Activated naive CD8-positive, alpha-beta T cell treated with anti-CD3 and anti-CD28 coated beads, Interleukin-2, amount 50 U/mL, for 24 hours (primary cell): ENCODE data around the gene MYLIP.

ENCODE experiments used
- ATAC-seq: fragments of 150-1000 bp; cut with Tn5 transposase; one replicate; pipeline ENCODE4 v1.10.0; 2021
- DNase-seq: peaks from one replicate; pipeline ENCODE4 v3.0.0; 2021
- H3K27ac Mint-ChIP-seq: one replicate; pipeline ENCODE4 v1.8.0; 2021; ENCODE audit warnings: mild to moderate bottlenecking, mixed read lengths
- H3K27me3 Mint-ChIP-seq: one replicate; pipeline ENCODE4 v1.8.0; 2021; ENCODE audit warnings: mixed read lengths
- H3K36me3 Mint-ChIP-seq: one replicate; pipeline ENCODE4 v1.8.0; 2021; ENCODE audit warnings: low read depth, mixed read lengths
- H3K4me1 Mint-ChIP-seq: one replicate; pipeline ENCODE4 v1.8.0; 2021; ENCODE audit warnings: mixed read lengths
- H3K4me3 Mint-ChIP-seq: one replicate; pipeline ENCODE4 v1.8.0; 2021; ENCODE audit warnings: mild to moderate bottlenecking, moderate library complexity, mixed read lengths
- H3K9me3 Mint-ChIP-seq: one replicate; pipeline ENCODE4 v1.8.0; 2021; ENCODE audit warnings: mixed read lengths

Gene MYLIP

DNA sequence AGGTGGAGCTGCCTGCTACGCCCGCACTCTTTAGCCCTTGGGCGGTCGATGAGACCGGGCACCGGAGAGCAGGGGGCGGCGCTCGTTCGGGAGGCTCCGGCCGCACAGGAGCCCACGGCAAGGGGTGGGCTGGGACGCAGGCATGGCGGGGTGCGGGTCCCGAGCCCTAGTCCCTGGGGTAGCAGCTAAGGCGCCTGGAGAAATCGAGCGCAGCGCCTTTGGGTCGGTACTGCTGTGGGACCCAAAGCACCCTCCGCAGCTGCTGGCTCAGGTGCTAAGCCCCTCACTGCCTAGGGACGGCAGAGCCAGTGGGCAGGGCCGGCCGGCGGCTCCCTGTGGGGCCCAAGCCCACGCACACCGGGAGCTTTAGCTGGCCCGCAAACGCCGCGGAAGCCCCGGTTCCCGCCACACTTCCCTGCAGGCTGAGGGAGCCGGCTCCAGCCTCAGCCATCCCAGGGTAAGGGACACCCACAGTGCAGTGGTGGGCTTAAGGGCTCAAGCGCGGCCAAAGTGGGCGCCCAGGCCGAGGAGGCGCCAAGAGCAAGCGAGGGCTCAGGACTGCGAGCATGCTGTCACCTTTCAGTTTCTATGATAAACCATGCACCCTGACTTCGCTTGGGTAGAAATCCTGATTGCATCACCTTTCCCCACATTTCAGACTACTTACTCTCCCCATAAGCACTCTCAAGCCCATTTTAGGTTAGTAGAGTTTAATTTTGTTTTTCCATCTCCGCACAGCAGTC, 52.0 kb downstream of the MYLIP start:
- Mint-ChIP-seq H3K9me3 (peaks cover 20% of the 10 kb centered on the region), H3K27ac (no peak overlapping the region), H3K4me1 (peaks cover 20% of the 10 kb centered on the region), H3K36me3 (peaks cover 11% of the 10 kb centered on the region), H3K27me3 (no peaks in the 10 kb centered on the region), H3K4me3 (no peak overlapping the region)
- ATAC-seq = no peak
- no peak for DNase-seq

GRCh38 chr6:16181439-16182297, 52.8 kb downstream of the MYLIP start:
- H3K4me1 Mint-ChIP-seq = peaks cover 20% of the 10 kb centered on the region
- no peaks in the 10 kb centered on the region for H3K27me3 Mint-ChIP-seq
- H3K36me3 Mint-ChIP-seq = peaks cover 11% of the 10 kb centered on the region
- H3K4me3 Mint-ChIP-seq = no peak overlapping the region
- ATAC-seq (peak; percentile 33), DNase-seq (no peak)
- peaks cover 18% of the 10 kb centered on the region for H3K9me3 Mint-ChIP-seq
- H3K27ac Mint-ChIP-seq = no peak overlapping the region

DNA sequence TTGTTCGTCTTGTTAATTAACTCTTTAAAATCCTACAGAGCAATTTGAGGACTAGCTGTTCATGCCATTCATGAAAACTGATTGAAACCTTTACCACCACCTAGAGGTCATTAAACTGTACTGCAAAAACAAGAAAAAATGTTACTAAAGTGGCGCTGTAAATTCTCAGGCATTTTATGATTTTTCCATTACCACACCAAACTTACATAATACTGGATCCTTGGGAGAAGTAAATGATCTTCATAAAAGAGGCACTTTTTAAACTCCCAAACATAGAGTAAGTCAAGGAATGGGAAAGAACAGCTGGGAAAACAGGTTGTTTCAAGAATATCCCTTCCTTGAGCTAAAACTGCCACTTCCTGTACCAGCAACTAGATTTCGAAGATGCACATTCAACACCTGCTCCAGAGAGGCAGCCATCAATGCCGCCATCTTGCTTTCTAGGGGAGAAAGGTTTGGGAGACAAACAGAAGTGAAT, 54.3 kb downstream of the MYLIP start:
- no peak for ATAC-seq
- peaks cover 11% of the 10 kb centered on the region for H3K36me3 Mint-ChIP-seq
- no peak for DNase-seq

DNA sequence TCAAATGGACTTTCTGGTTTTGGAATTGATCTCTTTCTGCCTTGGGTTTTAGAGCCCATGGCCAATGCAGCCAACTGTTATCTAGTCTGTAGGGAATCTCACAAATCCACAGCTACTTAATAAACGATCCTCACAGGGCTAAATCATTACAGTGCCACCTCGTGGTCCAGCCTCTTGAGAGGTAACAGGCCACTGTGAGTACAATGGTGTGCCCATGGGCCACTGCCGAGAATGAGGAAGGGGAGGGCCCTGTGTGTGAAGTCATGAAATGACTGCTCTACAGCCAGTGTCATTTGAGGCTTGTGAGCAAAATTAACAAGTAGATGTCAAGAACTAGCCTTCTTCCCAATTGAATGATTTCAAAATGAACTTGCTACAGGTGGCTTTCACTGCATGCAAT, 55.2 kb downstream of the MYLIP start:
- no peak for ATAC-seq
- Mint-ChIP-seq H3K27ac (no peak overlapping the region), H3K9me3 (peaks cover 11% of the 10 kb centered on the region), H3K4me1 (peaks cover 20% of the 10 kb centered on the region), H3K4me3 (no peak overlapping the region), H3K36me3 (peaks cover 11% of the 10 kb centered on the region), H3K27me3 (peaks cover 2% of the 10 kb centered on the region)
- DNase-seq = no peak

More for the DNA sequence above, 54.3 kb downstream of the MYLIP start:
- no peak overlapping the region for H3K4me3 Mint-ChIP-seq
- peaks cover 11% of the 10 kb centered on the region for H3K9me3 Mint-ChIP-seq
- peaks cover 20% of the 10 kb centered on the region for H3K4me1 Mint-ChIP-seq
- H3K27ac Mint-ChIP-seq = no peak overlapping the region
- no peaks in the 10 kb centered on the region for H3K27me3 Mint-ChIP-seq

DNA sequence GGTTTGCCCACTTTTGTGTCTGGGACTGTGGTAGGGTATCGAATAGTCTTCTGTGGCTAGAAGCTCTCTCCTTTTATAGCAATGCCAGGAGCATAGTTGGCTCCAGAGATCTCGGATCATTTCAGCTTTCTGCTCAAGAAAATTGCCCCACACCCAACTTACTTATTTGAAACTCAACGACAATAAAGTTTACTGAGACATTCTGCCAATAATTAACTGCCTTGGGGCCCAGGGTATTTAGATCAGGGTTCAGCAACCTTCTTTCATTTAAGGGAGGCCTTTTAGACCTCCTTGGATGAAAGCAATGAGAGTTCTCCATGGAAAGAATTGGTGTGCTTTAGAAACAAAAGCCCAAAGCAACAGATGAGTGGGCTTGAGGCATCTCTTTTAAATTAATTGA, 55.7 kb downstream of the MYLIP start:
- no peak for ATAC-seq
- H3K4me1 Mint-ChIP-seq = peaks cover 18% of the 10 kb centered on the region
- peaks cover 11% of the 10 kb centered on the region for H3K9me3 Mint-ChIP-seq
- no peak overlapping the region for H3K27ac Mint-ChIP-seq
- no peak overlapping the region for H3K4me3 Mint-ChIP-seq
- H3K27me3 Mint-ChIP-seq = peaks cover 2% of the 10 kb centered on the region
- peaks cover 11% of the 10 kb centered on the region for H3K36me3 Mint-ChIP-seq
- no peak for DNase-seq

GRCh38 chr6:16187176-16187575, 58.3 kb downstream of the MYLIP start:
- Mint-ChIP-seq H3K27me3 (peaks cover 5% of the 10 kb centered on the region), H3K4me3 (no peak overlapping the region), H3K4me1 (peaks cover 6% of the 10 kb centered on the region), H3K27ac (no peak overlapping the region), H3K9me3 (no peaks in the 10 kb centered on the region), H3K36me3 (no peaks in the 10 kb centered on the region)
- DNase-seq (no peak), ATAC-seq (no peak)

- H3K9me3 Mint-ChIP-seq = no peaks in the 10 kb centered on the region
- peaks cover 7% of the 10 kb centered on the region for H3K27me3 Mint-ChIP-seq
- no peak overlapping the region for H3K4me3 Mint-ChIP-seq
- H3K36me3 Mint-ChIP-seq = no peaks in the 10 kb centered on the region
- H3K27ac Mint-ChIP-seq = no peak overlapping the region
- DNase-seq = no peak
- no peaks in the 10 kb centered on the region for H3K4me1 Mint-ChIP-seq
- ATAC-seq = no peak
These were observed 61.3 kb downstream of the MYLIP start for GRCh38 chr6:16190214-16190613.

DNA sequence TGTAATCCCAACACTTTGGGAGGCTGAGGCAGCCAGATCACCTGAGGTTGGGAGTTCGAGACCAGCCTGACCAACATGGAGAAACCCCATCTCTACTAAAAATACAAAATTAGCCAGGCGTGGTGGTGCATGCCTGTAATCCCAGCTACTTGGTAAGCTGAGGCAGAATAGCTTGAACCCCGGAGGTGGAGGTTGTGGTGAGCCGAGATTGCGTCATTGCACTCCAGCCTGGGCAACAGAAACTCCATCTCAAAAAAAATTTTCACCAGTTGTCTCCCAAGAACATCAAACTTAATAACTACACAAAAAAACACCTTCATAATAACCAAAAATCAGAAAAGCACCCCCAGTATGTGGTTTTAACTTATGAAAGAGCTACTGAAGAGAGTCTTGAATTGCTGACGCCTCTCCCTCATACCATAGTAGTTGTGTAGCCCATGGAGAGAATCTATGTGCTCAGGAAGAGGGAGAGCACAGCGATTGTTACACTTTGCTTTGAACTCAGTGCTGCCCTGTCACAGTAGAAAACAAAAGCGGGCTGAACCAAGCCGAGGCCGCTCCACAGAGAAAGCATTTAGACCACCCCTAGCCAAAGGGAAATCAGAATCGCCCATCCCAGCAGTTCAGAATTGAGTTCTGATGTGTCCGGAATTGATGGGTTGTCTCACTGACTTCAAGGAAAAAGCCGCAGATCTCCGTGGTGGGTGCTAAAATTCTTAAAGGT, 67.5 kb downstream of the MYLIP start:
- H3K4me1 Mint-ChIP-seq = no peaks in the 10 kb centered on the region
- H3K27me3 Mint-ChIP-seq = peaks cover 10% of the 10 kb centered on the region
- no peaks in the 10 kb centered on the region for H3K36me3 Mint-ChIP-seq
- no peaks in the 10 kb centered on the region for H3K9me3 Mint-ChIP-seq
- H3K27ac Mint-ChIP-seq = no peak overlapping the region
- no peak for ATAC-seq
- no peak overlapping the region for H3K4me3 Mint-ChIP-seq
- no peak for DNase-seq

DNA sequence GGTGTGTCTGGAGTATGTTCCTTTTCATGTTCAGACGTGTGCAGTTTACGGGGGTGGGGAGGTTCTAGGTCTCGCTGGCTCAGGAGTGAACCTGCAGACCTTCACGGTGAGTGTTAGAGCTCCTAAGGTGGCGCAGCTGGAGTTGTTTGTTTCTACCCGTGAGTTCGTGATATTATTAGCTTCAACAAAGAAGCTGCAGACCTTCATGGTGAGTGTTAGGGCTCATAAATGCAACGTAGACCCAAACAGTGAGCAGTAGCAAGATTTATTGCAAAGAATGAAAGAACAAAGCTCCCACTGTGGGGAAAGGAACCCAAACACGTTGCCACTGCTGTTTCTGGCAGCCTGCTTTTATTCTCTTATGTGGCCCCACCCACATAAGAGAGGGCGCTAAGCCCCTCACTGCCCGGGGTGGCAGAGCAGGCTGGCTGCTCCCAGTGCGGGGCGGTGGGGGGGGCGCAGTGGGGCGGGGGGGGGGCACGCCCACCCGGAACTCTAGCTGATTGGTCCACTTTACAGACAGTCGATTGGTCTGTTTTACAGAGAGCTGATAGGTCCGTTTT, 68.2 kb downstream of the MYLIP start:
- Mint-ChIP-seq H3K27me3 (peaks cover 10% of the 10 kb centered on the region), H3K4me1 (no peaks in the 10 kb centered on the region), H3K36me3 (no peaks in the 10 kb centered on the region), H3K4me3 (no peak overlapping the region), H3K27ac (no peak overlapping the region), H3K9me3 (no peaks in the 10 kb centered on the region)
- ATAC-seq (no peak), DNase-seq (no peak)
